HG03196 (cell line): ENCODE measurements around the gene AHNAK.
"Not testable (repeated sequence)": the region's sequence is repeated elsewhere in the genome, so short reads cannot be mapped to it uniquely, and the experiment has no call there.

Experiments used
- ATAC-seq: cut with Tn5 transposase; IDR thresholded peaks from one replicate; pipeline ENCODE4 v1.9.1; 2021; ENCODE audit not compliant: unreplicated experiment

The AHNAK gene

DNA sequence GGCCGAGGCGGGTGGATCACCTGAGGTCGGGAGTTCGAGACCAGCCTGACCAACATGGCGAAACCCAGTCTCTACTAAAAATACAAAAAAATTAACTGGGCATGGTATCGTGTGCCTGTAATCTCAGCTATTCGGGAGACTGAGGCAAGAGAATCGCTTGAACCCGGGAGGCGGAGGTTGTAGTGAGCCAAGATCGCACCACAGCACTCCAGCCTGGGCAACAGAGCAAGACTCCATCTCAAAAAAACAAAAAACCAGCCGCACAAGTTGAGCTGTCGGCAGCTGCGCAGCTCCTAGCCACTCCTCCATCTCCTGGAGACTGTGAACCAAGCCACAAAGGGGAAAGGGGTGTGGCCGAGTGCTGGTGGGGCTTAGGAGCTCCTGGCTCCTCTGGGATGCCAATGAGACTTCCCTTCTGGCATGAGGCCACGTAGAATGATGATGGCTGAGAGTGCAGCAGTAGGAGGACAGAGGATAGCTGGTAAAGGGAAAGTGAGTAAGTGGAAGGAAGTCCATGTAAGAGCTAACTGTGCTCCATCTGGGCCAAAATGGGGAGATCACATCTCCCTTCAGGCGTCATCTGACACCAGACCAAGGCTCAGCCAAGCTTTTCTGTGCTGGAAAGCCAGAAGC lies 47.2 kb downstream of the AHNAK start:
- not testable (repeated sequence) for ATAC-seq

DNA sequence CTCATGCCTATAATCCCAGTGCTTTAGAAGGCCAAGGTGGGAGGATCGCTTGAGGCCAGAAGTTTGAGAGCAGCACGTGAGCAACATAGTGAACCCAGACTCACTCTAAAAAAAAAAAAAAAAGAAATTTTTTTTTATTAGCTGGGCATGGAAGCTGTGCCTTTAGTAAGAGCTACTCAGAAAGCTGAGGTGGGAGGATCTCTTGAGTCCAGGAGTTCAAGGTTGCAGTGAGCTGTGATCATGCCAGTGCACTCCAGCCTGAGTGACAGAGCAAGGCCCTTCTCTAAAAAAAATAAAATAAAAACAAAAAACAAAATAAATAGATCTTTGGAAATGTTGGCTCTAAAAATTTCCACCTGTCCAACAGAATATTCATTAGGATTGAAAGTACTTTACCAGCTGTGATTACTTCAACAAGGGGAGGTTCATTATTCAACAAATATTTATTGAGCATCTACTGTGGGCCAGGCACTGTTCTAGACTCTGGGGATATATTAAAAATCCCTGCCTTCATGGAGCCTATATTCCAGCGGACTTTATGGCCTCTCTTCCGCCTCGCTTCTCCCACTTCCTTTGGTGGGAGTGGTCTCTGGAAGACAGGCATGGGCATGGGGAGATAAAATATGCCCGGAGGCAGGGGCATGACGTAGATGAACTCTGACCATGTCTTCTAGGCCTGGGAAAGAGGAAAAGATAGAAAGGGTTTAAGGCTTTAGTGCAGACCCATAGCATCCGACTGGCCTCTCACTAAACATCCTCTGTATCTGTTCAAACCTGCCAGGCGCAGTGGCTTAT lies 47.9 kb downstream of the AHNAK start:
- ATAC-seq, result no peak

DNA sequence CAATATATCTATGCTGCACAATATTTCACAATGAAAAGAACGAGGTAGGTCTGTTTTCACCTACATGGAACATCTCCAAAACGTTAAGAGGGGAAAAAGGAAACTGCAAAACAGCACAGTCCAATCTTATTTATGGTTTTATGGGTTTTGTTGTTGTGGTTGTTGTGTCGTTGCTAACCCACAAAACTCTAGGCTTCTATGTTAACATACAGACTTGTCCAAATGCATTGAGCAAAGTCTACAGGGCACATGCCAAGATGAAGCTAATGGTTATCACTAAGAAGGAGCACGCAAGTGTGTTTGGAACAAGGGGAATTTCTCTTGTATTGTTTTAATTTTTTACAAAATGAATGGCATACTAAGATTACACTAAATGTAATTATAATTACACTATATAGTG lies 48.6 kb downstream of the AHNAK start:
- no peak for ATAC-seq

DNA sequence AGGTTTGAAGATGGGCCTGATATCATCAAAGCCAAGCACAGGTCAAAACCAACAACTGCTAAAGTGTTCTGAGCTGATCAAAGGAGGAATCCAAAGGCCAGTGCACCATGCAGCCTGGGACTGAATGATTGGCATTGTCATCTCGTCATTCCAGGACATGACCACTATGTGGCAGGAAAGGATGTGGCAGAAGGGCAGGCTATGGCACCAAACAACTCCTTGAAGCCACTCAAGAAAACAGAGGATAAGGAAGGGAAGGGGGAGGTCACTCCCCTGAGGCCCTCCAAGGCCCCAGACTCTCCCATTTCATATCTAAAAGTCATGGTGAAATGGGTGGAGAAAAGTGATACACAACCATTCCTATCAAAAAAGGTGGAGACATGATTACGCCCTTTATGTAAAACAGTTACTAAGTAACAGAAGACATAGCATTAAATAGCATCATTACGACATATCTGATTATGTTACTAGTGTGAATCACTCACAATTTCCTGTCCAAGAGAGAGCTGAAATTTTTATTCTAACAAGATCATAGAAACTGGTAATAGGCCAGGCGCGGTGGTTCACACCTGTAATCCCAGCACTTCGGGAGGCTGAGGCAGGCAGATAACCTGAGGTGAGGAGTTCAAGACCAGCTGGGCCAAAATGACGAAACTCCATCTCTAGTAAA lies 49.3 kb downstream of the AHNAK start:
- ATAC-seq, result no peak

DNA sequence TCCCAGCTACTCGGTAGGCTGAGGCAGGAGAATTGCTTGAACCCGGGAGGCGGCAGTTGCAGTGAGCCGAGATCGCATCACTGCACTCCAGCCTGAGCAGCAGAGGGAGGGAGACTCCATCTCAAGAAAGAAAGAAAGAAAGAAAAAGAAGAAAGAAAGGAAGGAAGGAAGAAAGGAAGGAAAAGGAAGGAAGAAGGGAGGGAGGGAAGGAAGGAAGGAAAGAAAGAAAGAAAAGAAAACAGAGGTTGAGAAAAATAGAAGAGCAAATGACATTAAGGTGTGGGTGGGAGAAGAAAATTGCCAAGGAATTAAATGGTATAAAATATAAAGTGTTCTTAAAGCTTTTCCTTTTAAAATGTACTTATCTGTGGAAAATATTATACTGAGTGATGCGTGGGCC lies 49.9 kb downstream of the AHNAK start:
- no peak for ATAC-seq

DNA sequence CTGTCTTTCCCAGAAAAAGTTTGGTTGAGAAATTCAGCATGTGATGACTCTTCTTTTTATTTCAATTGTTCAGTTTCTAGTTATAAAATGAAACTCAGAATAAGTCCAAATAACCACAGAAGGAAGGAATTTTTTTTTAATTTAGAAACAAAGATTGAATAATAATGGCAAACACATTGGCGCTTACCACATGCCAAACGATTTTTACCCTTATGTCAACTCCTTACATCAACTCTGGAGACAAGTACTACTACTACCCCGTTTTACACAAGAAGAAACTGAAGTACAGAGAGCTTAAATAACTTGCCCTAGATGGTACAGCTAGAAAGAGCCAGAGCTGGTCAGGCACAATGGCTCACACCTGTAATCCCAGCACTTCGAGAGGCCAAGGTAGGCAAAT lies 52.4 kb downstream of the AHNAK start:
- no peak for ATAC-seq

DNA sequence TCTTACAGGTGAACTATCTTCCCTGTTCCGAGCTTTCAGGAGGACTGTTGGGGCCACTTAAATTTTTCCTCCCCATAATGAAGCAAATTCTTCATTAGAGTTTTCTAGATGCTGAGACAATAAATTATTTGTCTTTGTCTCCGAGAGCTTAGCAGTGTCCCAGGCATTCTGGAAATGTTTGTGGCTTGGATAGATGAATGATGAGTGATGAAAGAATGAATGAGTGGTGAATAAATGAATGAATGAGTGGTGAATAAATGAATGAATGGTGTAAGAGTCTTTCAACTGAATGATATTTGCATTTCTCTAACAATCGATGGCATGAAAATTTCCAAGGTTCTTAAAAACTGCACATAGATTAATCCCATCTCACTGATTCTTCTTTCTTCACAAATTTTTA lies 52.8 kb downstream of the AHNAK start:
- no peak for ATAC-seq

DNA sequence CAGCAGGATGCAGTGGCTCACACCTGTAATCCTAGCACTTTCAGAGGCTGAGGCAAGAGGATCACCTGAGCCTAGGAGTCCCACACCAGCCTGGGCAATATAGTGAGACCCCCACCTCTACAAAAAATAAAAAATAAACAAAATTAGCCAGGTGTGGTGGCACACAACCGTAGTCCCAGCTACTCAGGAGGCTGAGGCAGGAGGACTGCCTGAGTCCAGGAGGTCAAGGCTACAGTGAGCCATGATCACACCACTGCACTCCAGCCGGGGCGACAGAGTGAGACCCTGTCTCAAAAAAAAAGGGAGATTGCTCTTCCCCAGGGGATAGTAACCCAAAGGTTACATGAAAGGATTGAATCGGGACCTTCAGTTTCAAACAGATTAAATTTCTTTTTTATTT lies 54.0 kb downstream of the AHNAK start:
- no peak for ATAC-seq

DNA sequence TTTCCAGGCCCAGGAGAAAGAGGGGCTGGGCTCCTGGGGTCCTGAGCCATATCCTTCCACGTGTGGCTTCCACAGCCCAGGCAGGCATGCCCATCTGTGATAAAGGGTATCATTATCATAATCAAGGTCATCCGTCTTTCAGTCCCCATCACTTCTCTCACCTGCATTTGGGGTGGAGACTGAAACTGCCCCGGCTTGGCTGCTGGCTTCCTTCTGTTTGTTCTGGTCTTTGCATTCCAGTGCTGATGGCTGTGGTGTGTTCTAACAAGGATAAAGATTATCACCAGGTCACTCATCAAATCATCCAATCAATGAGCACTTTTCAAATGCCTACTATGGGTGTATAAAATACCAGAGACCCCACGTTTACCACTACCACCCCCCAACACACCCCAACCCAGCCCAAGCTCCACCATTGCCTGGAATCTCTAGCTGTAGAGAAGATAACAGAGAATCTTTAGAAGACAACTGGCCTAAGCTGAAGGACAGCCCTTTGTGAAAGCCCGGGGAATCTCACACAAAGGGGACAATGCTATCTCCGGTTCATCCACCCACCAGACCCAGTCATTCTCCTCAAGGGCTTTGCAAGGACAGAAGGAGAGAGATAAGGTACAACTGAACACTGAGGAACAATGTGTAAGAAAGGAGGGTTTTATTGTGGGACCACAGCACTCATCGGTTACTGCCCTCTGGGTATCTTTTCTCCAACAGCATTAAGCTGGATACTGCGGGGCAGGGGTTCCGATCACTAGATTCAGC lies 54.9 kb downstream of the AHNAK start:
- ATAC-seq, result no peak

DNA sequence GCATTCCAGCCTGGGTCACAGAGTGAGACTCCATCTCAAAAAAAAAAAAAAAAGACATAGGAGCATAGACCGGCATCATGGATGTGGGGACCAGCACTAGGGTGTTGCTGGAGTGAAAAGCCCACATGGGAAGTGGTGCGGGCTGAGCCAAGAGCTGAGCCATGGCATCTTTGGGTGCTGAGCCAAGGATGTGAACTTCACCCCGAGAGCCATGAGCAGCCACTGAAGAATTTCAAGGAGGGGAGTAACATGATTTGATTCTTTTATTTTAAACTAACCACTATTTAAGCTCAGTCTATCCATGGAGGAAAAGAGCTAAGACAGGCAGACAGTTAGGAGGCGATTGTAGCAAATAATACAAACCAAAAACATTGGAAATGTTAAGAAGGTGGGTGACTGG lies 57.4 kb downstream of the AHNAK start:
- no peak for ATAC-seq

DNA sequence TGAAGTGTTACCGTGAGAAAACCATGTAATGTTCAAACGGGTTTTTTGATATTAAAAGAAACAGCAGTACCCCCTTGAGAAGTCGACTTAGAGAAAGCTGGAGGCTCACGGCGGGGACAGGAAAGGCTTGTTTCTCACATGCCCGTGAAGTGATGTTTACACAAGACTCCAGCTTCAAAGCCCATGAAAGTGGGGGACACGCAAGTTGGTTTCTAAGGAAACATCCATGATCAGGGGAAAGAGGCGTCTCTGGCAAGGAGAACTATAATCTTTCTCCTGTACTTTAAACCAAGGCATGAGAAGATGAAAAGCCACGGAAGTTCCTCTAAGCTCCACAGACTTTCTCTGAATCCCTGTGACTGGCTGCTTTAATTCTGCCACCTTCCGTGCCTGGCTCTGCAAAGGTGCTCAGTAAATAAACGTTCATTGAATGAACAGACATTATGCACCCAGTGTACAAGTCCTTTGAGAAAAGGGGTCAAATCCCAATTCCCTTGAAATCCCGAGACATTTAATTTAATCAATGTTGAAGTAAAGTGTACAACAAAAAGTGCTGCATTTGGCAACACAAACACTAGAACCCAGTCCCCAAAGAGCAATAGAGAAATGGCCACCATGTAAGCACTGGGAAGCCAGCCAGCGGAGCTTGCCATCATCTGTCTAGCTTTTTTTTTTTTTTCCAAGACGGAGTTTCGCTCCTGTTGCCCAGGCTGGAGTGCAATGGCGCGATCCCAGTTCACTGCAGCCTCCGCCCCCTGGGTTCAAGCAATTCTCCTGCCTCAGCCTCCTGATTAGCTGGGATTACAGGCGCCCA lies 58.7 kb downstream of the AHNAK start:
- ATAC-seq, result no peak

DNA sequence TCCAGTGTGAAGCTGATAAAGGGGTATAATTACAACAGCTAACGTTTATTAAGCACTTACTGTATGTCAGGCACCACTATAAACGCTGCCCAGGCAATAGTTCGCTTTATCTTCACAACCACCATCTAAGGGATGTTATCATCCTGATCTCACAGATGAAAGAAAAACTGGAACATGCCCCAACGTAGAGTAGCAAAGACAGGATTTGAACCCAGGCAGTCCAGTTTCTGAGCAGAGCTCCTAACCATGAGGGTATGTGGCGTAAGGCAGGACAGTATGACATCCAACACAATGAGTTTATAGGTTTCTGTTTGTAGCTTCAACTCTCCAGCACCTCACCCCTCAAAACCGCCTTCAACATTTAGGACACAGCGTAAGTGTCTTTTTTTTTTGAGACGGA lies 59.5 kb downstream of the AHNAK start:
- no peak for ATAC-seq

DNA sequence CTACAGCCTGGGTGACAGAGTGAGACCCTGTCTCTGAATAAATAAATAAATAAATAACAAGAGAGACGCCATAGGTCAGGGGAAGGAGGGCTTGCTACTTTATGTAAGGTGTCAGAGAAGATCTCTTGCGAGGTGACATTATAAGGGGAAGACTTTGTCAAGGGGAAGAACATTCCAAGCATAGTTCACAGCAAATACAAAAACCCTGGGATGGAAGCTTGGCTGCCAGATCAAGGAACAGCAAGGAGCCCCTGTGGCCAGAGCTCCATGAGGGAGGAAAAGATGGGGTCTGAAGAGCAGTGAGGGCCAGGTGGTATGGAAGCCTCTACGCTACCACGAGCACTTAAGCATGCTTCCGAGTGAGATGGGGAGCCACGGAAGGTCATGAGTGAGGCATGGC lies 62.3 kb downstream of the AHNAK start:
- ATAC-seq, result no peak

DNA sequence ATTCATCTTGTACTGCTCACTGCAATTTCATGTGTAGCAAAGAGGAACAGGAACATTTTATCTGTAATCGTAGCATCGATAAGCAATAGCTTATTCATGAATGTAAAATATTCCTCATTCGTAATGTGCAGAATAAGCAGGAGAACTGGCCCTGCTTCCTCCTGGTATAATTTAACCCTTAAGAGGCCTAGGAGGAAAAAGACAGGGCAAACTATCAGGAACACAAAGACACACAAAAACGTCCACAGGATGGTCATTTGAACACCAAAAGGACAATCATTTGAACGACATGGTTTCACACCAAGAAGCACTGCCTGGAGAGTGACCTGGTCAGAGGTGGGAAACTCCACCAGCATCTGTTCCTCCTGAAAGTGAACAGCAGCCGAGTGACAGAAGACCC lies 63.9 kb downstream of the AHNAK start:
- ATAC-seq, result no peak

DNA sequence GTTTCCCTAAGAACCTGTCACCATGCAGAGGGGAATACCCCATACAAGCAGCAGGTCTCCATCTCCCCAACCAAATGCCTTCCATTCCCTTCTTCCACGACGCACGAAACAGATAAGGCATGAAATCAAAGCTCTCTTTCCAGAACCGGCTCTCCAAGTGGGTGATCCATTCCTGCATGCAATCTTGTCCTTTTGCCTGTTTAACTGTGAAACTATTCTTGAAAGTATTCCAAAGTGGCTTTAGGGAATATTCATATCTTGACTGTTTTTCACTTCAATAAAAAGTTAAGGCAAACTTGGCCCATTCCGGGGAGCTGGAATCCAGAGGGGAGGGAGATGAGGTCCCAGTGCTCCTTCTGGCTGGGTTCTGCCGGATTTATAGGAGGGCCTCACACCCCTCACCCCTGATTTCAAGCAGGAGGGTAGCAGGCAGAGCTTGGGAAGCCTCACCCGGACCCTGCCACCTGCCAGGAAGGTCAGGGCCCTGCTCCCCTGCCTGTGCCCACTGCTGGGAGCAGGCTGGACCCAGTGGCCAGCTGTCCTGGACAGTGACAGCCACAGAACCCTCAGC lies 66.9 kb downstream of the AHNAK start:
- ATAC-seq, result no peak

DNA sequence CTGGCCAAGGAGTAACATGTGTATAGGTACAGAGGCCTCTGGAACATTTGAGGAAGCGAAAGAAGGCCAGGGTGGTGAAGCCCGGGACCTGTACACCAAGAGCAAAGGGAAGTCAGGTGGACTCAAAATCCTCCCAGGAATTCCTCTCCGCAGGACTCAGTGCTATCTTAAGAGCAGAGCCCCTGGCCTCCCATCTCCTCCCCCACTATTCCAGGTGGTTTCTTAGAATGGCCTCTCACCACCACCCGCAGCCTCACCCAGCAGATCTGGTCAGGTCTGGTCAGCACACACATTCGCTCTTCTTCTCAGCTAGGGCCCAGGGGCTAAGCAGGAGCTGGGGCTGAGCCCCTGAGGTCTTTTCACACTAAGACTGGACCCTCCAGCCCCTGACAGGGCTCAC lies 68.7 kb downstream of the AHNAK start:
- no peak for ATAC-seq

DNA sequence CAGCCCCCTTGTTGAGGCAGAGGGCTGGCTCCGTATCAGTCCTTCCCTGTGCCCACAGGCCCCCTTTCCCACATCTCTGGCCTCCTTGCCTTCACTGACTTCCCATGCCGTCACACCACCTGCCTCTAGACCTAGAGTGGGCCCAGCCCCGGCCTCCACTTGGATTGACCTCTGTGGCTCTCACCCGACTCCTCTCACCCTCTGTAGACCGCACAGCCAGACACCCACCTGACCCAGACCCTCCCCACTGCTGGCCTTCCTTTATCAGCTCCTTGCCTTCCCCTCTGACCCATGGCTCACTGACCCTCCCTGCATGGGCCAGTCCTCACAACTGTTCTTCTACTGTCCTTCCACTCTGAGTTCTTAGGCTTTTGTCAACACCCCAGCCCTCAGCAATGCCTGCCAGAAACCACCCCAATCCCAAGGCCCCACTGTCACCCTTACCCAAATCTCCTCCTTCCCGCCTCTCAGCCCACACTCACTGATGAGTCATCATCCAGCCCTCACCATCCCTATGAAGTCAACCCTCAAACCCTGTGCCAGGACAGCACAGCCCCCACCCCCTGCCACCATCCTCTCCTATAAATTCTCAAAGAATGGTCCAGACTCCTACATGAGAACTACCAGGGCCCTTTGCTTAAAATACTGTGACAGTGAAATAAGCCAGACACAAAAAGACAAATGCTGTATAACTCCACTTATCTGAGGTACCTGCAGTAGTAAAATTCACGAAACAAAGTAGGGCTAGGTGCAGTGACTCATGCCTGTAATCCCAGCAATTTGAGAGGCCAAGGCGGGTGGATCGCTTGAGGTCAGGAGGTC lies 74.3 kb downstream of the AHNAK start:
- no peak for ATAC-seq

DNA sequence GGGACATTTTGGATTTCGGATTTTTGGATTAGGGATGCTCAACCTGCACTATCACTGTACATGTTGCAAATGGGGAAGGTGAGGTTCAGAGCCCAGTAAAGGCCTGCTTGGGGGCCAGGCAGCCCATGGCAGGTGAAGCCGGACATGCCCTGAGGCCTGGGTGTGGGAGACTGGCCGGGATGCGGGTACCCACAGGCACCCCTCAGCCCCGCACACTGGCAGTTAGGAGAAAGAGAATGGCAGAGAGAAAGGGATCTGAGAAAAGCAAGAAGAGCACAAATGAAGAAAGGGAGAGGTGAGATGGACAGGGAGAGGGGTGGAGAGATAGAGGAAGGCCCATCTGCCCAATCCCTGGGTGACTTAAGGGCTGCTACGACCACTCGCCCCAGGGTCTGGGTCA lies 75.0 kb downstream of the AHNAK start:
- ATAC-seq, result no peak

DNA sequence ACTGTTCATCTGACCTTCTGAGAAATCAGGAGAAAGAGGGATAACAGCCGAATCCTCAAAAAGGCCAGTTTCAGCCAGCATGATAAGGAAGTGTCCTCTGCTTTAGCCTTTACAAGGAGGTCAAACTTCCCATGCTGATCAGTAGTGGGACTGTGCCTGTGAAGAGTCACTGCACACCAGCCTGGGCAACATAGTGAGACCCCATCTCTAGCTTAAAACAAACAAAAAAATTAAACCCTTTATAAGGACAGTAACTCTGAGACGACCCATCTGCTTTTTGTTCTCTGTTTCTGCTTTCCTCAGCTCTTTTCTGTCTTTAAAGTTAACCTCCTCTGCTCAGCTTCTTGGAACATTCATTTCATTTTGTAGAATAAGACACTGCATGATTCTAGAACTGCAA lies 78.0 kb downstream of the AHNAK start:
- no peak for ATAC-seq

DNA sequence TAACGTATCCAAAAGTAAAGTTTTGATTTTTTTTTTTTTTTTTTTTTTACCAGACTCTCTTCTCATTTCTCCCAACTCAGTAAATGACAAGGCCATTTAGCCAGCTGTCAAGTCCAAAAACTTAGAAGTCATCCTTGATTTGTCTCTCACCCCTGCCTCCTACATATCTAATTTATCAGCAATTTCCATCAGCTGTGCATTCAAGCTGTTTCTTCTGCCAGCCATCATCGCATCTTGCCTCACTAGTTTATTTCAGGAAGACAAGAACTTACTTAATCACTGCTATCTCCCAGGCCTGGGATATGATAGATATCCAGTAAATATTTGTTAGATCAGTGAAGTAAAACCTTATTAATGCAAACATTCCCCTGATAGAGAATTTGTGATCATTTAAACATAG lies 80.2 kb downstream of the AHNAK start:
- ATAC-seq, result no peak
